AG04450 (cell line): ENCODE results near the gene GM2A. TPM values are rescaled to one million over a fixed set of nuclear protein-coding genes. Genes with fewer than 3 reads are reported as not detected.

ENCODE experiments used
- CTCF ChIA-PET: fragments of 300-600, 350-600 bp; formaldehyde crosslinking; extraction: SDS; loops from one replicate; lab custom pipeline; 2022; ENCODE audit warnings: antibody characterized with exemption, inconsistent platforms; lab: Charles Lee
- POLR2A ChIA-PET: fragments of 350-600 bp; formaldehyde crosslinking; extraction: SDS; loops from one replicate; lab custom pipeline; 2021; ENCODE audit warnings: antibody characterized with exemption, inconsistent platforms; lab: Yijun Ruan, JAX
- DNase-seq: peaks from one replicate; pipeline ENCODE4 v3.0.0-alpha.2; 2011; ENCODE audit warnings: low read depth, low spot score
- H3K27ac ChIP-seq: one replicate; pipeline ENCODE4 v1.5.1; 2012; ENCODE audit warnings: low read depth, low read length, control low read depth
- H3K27me3 ChIP-seq: one replicate; pipeline ENCODE4 v1.6.0; 2012; ENCODE audit warnings: low read length; ENCODE audit not compliant: control insufficient read depth, insufficient read depth
- H3K4me3 ChIP-seq: 2 replicates; pipeline ENCODE4 v1.5.1; 2011; ENCODE audit warnings: mild to moderate bottlenecking, low read depth, low read length, control low read depth
- H3K9me3 ChIP-seq: 2 replicates; pipeline ENCODE4 v1.5.1; 2012; ENCODE audit warnings: low read length; ENCODE audit not compliant: control insufficient read depth, insufficient read depth
- polyA plus RNA-seq: library from polyadenylated mRNA; depleted of rRNA; stranded (reverse); fragments of >200 nt; gene quantifications from 2 replicates; pipeline ENCODE4 v1.2.3, GENCODE V29; 2011
- TF ChIP-seq, protein P1 (sequence below): IDR thresholded peaks from 2 replicates; pipeline ENCODE4 v1.5.1; 2011; ENCODE audit warnings: low read depth, low read length, control low read depth, inconsistent platforms

Gene GM2A
- polyA plus RNA-seq, 1 experiment = 18.4 TPM

DNA sequence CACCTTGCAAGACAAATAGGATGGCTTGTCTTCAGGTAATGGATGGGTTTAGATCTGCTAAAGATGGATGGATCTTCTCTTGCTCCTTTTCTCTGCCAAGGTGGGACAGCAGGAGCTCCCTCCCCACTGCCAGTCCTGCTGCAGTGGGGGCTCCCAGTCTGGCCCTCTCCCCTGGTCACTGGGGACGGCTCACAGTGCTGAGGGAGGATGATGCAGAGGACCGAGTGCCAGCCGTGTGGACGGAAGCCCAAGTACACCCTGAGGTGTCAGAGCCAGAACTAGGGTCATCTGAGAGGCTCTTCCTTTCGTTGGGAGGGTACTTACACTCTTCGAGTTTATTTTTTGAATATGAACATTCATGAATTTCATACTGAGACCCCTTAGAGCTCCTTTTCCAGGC lies 34.8 kb upstream of the GM2A start:
- DNase-seq = no peak
- Histone ChIP-seq H3K4me3 (no peak overlapping the region), H3K27ac (no peak overlapping the region), H3K9me3 (no peaks in the 10 kb centered on the region), H3K27me3 (peaks cover 3% of the 10 kb centered on the region)
- POLR2A ChIA-PET = no interaction called here
- TF ChIP-seq, protein P1, sequence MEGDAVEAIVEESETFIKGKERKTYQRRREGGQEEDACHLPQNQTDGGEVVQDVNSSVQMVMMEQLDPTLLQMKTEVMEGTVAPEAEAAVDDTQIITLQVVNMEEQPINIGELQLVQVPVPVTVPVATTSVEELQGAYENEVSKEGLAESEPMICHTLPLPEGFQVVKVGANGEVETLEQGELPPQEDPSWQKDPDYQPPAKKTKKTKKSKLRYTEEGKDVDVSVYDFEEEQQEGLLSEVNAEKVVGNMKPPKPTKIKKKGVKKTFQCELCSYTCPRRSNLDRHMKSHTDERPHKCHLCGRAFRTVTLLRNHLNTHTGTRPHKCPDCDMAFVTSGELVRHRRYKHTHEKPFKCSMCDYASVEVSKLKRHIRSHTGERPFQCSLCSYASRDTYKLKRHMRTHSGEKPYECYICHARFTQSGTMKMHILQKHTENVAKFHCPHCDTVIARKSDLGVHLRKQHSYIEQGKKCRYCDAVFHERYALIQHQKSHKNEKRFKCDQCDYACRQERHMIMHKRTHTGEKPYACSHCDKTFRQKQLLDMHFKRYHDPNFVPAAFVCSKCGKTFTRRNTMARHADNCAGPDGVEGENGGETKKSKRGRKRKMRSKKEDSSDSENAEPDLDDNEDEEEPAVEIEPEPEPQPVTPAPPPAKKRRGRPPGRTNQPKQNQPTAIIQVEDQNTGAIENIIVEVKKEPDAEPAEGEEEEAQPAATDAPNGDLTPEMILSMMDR = no peak
- CTCF ChIA-PET = no interaction called here

GRCh38 chr5:151219138-151219537 lies 33.8 kb upstream of the GM2A start:
- no peak overlapping the region for H3K4me3 ChIP-seq
- TF ChIP-seq, protein P1 = no peak
- ChIA-PET CTCF (interaction anchor here (0.9 kb wide), 1 partner anchor 20 kb away, joined by 4 read pairs; no protein-coding TSS in a partner anchor), POLR2A (interaction anchor here (0.6 kb wide), 1 partner anchor 61 kb away, joined by 3 read pairs; the partner anchor contains the start of gene ANXA6)
- H3K27ac ChIP-seq = no peak overlapping the region
- DNase-seq = no peak
- no peaks in the 10 kb centered on the region for H3K9me3 ChIP-seq
- H3K27me3 ChIP-seq = peaks cover 3% of the 10 kb centered on the region

DNA sequence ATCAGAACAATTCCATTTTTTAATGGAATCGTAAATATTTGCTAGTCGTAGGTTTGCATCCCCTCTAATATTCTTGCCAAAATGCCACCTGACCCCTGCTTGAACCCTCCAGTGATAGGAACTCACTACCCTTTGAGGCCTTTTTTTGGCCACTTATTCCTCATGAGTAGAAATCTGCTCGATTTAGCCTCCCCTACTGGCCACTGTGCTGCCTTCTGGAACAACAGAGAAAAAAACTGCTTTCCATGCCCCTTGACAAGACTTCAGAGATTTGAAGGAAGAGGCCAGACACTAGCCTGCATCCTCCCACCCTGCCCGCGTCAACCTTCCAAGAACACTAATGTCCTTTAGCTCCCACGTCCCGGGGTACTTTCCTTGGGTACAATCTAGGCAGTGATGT lies 33.2 kb upstream of the GM2A start:
- CTCF ChIA-PET = no interaction called here
- POLR2A ChIA-PET = no interaction called here

DNA sequence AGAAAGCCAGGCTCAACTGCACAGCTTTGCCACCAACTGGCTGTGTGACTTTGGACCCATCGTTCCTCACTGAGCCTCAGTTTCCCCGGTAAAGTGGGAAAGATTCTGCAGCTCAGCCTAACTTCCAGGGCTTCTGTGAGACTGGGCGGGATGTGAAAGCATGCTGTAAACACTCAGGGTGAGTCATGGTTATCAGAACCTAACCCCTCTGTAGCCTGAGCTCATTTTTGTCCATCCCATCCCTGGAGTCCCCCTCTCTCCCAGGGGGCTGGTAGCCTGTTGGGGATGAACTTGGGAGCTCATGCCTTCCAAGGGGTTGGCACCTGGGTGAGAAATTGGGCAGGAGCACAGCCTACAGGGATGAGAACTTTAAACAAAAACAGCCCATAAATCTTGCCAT lies 31.4 kb upstream of the GM2A start:
- CTCF ChIA-PET = interaction anchor here (1.1 kb wide), 1 partner anchor 94 kb away, joined by 3 read pairs; no protein-coding TSS in a partner anchor
- H3K4me3 ChIP-seq = no peak overlapping the region
- H3K27me3 ChIP-seq = peaks cover 3% of the 10 kb centered on the region
- no peak overlapping the region for H3K27ac ChIP-seq
- no peaks in the 10 kb centered on the region for H3K9me3 ChIP-seq
- TF ChIP-seq, protein P1 = no peak
- DNase-seq = no peak
- POLR2A ChIA-PET = interaction anchor here (0.5 kb wide), 1 partner anchor 552 kb away, joined by 3 read pairs; no protein-coding TSS in a partner anchor

More for the DNA sequence above, 33.2 kb upstream of the GM2A start:
- H3K4me3 ChIP-seq = no peak overlapping the region
- H3K27ac ChIP-seq = no peak overlapping the region
- TF ChIP-seq, protein P1 = peak; percentile 21; the same call in 1 of the 2 replicates
- peaks cover 3% of the 10 kb centered on the region for H3K27me3 ChIP-seq
- no peaks in the 10 kb centered on the region for H3K9me3 ChIP-seq
- DNase-seq = no peak

DNA sequence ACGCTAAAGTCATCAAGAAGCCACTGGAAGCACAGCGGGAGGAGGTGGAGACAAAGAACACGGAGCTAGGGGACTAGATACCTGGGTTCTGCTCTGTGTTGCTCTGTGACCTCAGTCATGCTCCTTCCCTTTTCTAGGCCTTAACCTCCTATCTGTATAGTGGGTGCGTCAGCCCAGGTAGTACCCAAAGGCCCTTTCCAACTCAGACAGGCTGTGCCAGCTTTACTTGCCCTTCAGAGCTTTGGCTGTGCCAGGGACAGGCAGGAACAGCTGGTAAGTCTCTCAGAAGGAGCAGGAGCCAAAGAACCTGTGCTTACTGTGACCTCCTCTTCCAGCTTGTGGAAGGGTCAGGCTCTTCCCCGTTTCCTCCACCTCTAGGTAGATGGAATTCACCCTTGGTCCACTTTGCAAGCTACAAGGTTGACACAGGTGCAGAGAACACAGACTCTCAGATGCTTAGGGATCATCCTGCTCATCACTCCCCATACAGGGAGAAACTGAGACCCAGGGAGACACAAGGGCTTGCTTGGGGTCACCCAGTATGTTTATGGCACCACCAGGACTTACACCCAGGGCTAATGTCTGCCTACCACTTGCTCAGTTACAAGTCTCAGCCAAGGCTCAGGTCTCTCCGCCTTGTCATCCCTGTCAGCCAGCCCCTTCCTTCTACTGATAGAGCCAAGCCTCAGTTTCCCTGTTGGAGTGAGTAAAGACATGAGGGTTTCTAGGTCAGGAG lies 30.8 kb upstream of the GM2A start:
- H3K4me3 ChIP-seq = no peak overlapping the region
- POLR2A ChIA-PET = interaction anchor here (0.5 kb wide), 1 partner anchor 552 kb away, joined by 3 read pairs; no protein-coding TSS in a partner anchor
- DNase-seq = no peak
- H3K9me3 ChIP-seq = no peaks in the 10 kb centered on the region
- TF ChIP-seq, protein P1 = no peak
- CTCF ChIA-PET = interaction anchor here (0.7 to 1.1 kb wide), 2 partner anchors 94 to 107 kb away, joined by 3 read pairs; no protein-coding TSS in a partner anchor
- peaks cover 3% of the 10 kb centered on the region for H3K27me3 ChIP-seq
- no peak overlapping the region for H3K27ac ChIP-seq
